HCT116 (cell line): ENCODE measurements around the gene SCNN1B.

Source experiments
- POLR2A ChIP-seq: IDR thresholded peaks from 2 replicates; pipeline ENCODE4 v1.7.0; 2011; ENCODE audit warnings: borderline replicate concordance; ENCODE audit not compliant: insufficient read depth, insufficient read length; ENCODE audit errors: extremely low read depth
- ZFX ChIP-seq: fragments of 450-650 bp; IDR thresholded peaks from 2 replicates; pipeline ENCODE4 v1.6.1; 2017
- TF ChIP-seq, protein P1 (sequence below): IDR thresholded peaks from 2 replicates; pipeline ENCODE4 v1.6.1; 2012
- TF ChIP-seq, protein P2 (sequence below), 3 experiments: fragments of 200-600 bp in 1 of 3; sonication (generic) in 1 of 3; IDR thresholded peaks in 2 of 3; conservative IDR thresholded peaks in 1 of 3; 2 replicates each; pipeline ENCODE4 v1.5.1; 2012 to 2017; ENCODE audit warnings: low read depth in 2 of 3, low read length in 2 of 3, antibody characterized with exemption in 1 of 3, borderline replicate concordance in 1 of 3, control low read depth in 1 of 3, mild to moderate bottlenecking in 1 of 3, mixed read lengths in 1 of 3, mixed run types in 1 of 3, moderate library complexity in 1 of 3; ENCODE audit not compliant: insufficient read depth in 1 of 3
- TF ChIP-seq, protein P3 (sequence below): IDR thresholded peaks from 2 replicates; pipeline ENCODE4 v1.6.1; 2012; ENCODE audit warnings: low read depth

DNA sequence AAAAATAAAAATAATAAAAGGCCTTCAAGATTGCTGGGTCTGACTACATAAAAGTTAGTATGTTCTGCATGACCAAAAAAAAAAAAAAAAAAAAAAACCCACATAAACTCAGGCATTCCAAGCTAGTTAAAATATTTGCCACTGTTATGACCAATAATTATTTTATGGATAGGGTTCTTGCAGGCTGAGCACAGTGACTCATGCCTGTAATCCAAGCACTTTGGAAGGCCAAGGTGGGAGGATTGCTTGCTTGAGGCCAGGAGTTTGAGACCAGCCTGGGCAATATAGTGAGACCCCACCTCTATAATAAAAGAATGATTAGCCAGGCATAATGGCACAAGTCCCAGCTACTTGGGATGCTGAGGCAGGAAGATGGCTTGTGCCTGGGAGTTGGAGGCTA is 8.1 kb downstream of the SCNN1B start:
- TF ChIP-seq, protein P1, sequence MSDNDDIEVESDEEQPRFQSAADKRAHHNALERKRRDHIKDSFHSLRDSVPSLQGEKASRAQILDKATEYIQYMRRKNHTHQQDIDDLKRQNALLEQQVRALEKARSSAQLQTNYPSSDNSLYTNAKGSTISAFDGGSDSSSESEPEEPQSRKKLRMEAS: no peak
- TF ChIP-seq ZFX: no peak
- TF ChIP-seq, protein P2, sequence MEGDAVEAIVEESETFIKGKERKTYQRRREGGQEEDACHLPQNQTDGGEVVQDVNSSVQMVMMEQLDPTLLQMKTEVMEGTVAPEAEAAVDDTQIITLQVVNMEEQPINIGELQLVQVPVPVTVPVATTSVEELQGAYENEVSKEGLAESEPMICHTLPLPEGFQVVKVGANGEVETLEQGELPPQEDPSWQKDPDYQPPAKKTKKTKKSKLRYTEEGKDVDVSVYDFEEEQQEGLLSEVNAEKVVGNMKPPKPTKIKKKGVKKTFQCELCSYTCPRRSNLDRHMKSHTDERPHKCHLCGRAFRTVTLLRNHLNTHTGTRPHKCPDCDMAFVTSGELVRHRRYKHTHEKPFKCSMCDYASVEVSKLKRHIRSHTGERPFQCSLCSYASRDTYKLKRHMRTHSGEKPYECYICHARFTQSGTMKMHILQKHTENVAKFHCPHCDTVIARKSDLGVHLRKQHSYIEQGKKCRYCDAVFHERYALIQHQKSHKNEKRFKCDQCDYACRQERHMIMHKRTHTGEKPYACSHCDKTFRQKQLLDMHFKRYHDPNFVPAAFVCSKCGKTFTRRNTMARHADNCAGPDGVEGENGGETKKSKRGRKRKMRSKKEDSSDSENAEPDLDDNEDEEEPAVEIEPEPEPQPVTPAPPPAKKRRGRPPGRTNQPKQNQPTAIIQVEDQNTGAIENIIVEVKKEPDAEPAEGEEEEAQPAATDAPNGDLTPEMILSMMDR (IDR thresholded peaks at IDR 0.05 in 2 of 3, conservative IDR thresholded peaks at IDR 0.05 in 1 of 3; ENCODE audit: borderline replicate concordance in 1 of 3, insufficient read depth in 1 of 3, low read depth in 2 of 3, low read length in 2 of 3): no peak
- TF ChIP-seq, protein P3, sequence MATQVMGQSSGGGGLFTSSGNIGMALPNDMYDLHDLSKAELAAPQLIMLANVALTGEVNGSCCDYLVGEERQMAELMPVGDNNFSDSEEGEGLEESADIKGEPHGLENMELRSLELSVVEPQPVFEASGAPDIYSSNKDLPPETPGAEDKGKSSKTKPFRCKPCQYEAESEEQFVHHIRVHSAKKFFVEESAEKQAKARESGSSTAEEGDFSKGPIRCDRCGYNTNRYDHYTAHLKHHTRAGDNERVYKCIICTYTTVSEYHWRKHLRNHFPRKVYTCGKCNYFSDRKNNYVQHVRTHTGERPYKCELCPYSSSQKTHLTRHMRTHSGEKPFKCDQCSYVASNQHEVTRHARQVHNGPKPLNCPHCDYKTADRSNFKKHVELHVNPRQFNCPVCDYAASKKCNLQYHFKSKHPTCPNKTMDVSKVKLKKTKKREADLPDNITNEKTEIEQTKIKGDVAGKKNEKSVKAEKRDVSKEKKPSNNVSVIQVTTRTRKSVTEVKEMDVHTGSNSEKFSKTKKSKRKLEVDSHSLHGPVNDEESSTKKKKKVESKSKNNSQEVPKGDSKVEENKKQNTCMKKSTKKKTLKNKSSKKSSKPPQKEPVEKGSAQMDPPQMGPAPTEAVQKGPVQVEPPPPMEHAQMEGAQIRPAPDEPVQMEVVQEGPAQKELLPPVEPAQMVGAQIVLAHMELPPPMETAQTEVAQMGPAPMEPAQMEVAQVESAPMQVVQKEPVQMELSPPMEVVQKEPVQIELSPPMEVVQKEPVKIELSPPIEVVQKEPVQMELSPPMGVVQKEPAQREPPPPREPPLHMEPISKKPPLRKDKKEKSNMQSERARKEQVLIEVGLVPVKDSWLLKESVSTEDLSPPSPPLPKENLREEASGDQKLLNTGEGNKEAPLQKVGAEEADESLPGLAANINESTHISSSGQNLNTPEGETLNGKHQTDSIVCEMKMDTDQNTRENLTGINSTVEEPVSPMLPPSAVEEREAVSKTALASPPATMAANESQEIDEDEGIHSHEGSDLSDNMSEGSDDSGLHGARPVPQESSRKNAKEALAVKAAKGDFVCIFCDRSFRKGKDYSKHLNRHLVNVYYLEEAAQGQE: no peak
- TF ChIP-seq POLR2A: no peak
